Prostate gland (tissue), 2 donors: ENCODE results near the gene TFAP2B.

Experiments
- CTCF ChIP-seq, 4 experiments: fragments of 200-600 bp in 2 of 4; fragments of 450-650 bp in 2 of 4; sonication (generic) in 2 of 4; IDR thresholded peaks; 1 replicate in 3 of 4; 2 replicates in 1 of 4; pipeline ENCODE4 v1.5.1; 2016 to 2019; ENCODE audit warnings: antibody characterized with exemption in 4 of 4, mild to moderate bottlenecking in 2 of 4, moderate library complexity in 2 of 4
- POLR2A ChIP-seq: fragments of 450-650 bp; IDR thresholded peaks from one replicate; pipeline ENCODE4 v1.6.1; 2016; ENCODE audit warnings: antibody characterized with exemption, mild to moderate bottlenecking

- TF ChIP-seq POLR2A (no peak), CTCF (IDR thresholded peaks at IDR 0.05) (no peak)
Observed at GRCh38 chr6:50846144-50846851, 27.6 kb downstream of the TFAP2B start.
